ENCODE data around the gene KAZN.

DNA sequence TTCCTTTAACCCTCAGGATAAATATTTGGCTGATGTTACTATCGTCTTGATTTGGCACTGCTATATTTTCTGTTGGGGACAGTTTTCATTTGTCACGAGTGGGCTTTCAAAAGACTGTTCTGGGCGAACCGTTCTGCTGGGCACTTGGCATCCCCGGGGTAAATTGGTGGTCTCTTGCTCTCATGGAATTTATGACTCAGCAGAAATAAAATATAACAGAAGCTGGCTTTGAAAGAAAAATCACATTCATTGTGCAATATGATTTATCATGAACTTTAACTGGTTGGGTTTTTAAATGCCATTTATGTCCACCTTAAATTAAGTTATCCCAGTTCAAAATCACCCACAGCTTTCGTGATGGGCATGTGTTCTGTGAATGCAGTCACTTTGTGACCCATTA lies 147.3 kb downstream of the KAZN start:
- TF ChIP-seq CTCF (IDR thresholded peaks at IDR 0.05) (no peak), EP300 (IDR thresholded peaks at IDR 0.05) (no peak), POLR2A (IDR thresholded peaks at IDR 0.05) (no peak)
